ENCODE data around the gene ZFC3H1. TPM values are rescaled to one million over a fixed set of nuclear protein-coding genes. Genes with fewer than 3 reads are reported as not detected.

ZFC3H1 gene
- total RNA-seq, 4 donors from 2014 or later, result 47.1 to 80.1 (median 52.6) TPM

GRCh38 chr12:71602761-71603577, 60.7 kb downstream of the ZFC3H1 start:
- 76 to 77% methylated on average over 10 of the region's 10 CpGs for WGBS, 2 donors
- intact Hi-C loops (cut with DNase I; ENCODE audit: low total_unique reads), result no loop called here

DNA sequence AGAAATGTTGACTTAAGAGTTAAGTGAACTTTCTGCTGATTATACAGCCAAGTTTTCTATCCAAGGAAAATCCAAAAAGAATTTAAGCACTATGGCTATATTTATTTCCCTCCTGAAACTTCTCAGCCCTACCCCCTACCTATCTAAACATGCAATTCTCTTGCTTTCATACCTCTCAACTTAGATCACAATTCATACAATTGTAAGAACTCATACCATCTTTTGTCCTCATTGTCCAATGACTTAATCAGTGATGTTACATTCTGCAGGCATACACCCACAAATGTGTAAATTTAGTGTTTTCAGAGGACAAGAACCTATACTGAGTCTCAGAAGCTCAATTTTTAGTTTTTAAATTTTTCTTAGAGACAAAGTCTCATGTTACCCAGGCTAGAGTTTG, 62.1 kb downstream of the ZFC3H1 start:
- intact Hi-C loops (cut with DNase I; ENCODE audit: low total_unique reads), result no loop called here
- TF ChIP-seq CTCF (IDR thresholded peaks at IDR 0.05) (no peak), POLR2A (IDR thresholded peaks at IDR 0.05) (no peak)

More at GRCh38 chr12:71602761-71603577, 60.7 kb downstream of the ZFC3H1 start:
- H3K4me3 ChIP-seq (ENCODE audit: low read depth, poor library complexity, severe bottlenecking), result no peak overlapping the region
- DNase-seq (ENCODE audit: low spot score in 2 of 2), result no peak
- TF ChIP-seq POLR2A (IDR thresholded peaks at IDR 0.05) (no peak), CTCF (IDR thresholded peaks at IDR 0.05) (no peak)

GRCh38 chr12:71599210-71599609, 64.4 kb downstream of the ZFC3H1 start:
- DNase-seq (ENCODE audit: low spot score in 2 of 2), result no peak
- TF ChIP-seq CTCF (IDR thresholded peaks at IDR 0.05) (no peak), POLR2A (IDR thresholded peaks at IDR 0.05) (no peak)
- no peak overlapping the region for H3K4me3 ChIP-seq (ENCODE audit: low read depth, poor library complexity, severe bottlenecking)
- intact Hi-C loops (cut with DNase I; ENCODE audit: low total_unique reads), result no loop called here

More for the DNA sequence above, 62.1 kb downstream of the ZFC3H1 start:
- DNase-seq (ENCODE audit: low spot score in 2 of 2), result no peak
- H3K4me3 ChIP-seq (ENCODE audit: low read depth, poor library complexity, severe bottlenecking), result no peak overlapping the region

DNA sequence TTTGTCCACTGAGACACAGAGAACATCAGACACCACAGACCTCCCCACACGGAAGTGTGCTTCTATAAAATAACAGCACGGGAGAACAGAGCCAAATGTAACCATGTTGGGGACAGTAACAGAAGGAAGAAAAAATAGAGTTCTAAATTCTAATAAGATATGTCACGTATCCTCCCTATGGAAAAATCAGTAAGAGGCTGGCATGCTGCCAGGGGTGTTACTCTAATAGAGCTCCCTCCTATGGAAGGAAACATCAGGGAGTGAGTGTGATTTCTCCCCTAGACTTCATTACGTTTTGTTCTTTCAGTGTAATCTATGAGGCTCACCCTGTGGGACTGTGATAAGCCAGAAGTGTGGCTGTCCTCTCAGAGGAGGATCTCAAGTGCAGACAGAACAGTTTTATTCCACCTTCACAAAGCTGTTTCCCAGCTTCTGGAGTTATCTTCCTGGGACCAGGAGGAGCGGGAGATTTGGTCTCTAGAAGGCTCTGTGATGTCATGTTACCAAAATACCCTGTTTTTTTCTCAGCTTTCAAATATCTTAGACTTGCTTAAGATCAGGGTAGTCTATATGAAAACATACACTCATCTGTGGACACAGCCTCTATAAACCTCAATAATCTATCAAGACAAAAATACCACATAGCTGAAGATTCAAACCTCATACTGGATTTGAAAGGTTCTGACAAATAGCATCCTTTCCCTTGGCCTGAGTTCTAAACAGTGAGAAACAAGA, 69.3 kb downstream of the ZFC3H1 start:
- TF ChIP-seq POLR2A (IDR thresholded peaks at IDR 0.05), result no peak
- no peak for TF ChIP-seq CTCF (IDR thresholded peaks at IDR 0.05)
- H3K4me3 ChIP-seq (ENCODE audit: low read depth, poor library complexity, severe bottlenecking), result no peak overlapping the region
- intact Hi-C loops (cut with DNase I; ENCODE audit: low total_unique reads), result no loop called here
- 40% methylated on average over 5 of the region's 5 CpGs for WGBS, 2 donors
- DNase-seq (ENCODE audit: low spot score in 2 of 2), result no peak

DNA sequence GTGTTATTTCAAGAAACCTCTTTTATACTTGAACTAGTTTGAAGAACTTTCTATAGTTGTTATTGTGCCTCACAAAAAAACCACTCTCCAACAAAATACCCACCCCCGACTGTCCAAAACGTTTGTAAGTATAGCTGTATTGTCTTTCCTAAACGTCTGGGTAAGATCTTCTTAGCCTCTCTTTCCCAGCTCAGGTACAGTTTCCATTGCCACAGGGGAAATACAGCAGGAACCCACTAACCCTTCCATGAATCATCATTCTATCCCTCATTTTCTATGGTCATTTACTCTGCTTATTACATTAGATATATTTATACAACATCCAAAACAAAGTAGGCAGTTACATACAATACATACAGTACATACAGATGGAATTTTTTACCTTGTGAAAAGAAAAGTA, 70.8 kb downstream of the ZFC3H1 start:
- H3K4me3 ChIP-seq (ENCODE audit: low read depth, poor library complexity, severe bottlenecking), result no peak overlapping the region
- DNase-seq (ENCODE audit: low spot score in 2 of 2), result no peak
- 39 to 47% methylated on average over 3 of the region's 3 CpGs for WGBS, 2 donors
- TF ChIP-seq CTCF (IDR thresholded peaks at IDR 0.05) (no peak), POLR2A (IDR thresholded peaks at IDR 0.05) (no peak)
- intact Hi-C loops (cut with DNase I; ENCODE audit: low total_unique reads), result no loop called here

All from lower leg skin (tissue), 4 donors.